ENCODE data around the gene YBX3.

The YBX3 gene

GRCh38 chr12:10715491-10715890 is 7.6 kb downstream of the YBX3 start:
- Histone ChIP-seq H3K36me3 (replicated peaks; ENCODE audit: low read depth, low read length) (peaks cover 54% of the 10 kb centered on the region), H3K4me1 (ENCODE audit: low read length) (peaks cover 15% of the 10 kb centered on the region), H3K9me3 (ENCODE audit: insufficient read depth, low read length) (no peaks in the 10 kb centered on the region), H3K27ac (ENCODE audit: low read length) (no peak overlapping the region), H2AFZ (ENCODE audit: low read depth, low read length) (no peak overlapping the region), H3K9ac (ENCODE audit: low read length) (no peak overlapping the region), H3K79me2 (ENCODE audit: low read length) (peaks cover 53% of the 10 kb centered on the region), H3K27me3 (ENCODE audit: low read depth, low read length) (no peaks in the 10 kb centered on the region), H3K4me2 (ENCODE audit: low read length) (no peak overlapping the region), H4K20me1 (ENCODE audit: insufficient read depth, low read length) (peaks cover 26% of the 10 kb centered on the region), H3K4me3 (ENCODE audit: low read length) (no peak overlapping the region)
- TF ChIP-seq CTCF (IDR thresholded peaks at IDR 0.05; ENCODE audit: low read depth, low read length) (no peak), EZH2phosphoT487 (IDR thresholded peaks at IDR 0.05; ENCODE audit: low read depth) (no peak)

- Histone ChIP-seq H3K9me3 (ENCODE audit: insufficient read depth, low read length) (no peaks in the 10 kb centered on the region), H3K4me3 (ENCODE audit: low read length) (no peak overlapping the region), H3K27me3 (ENCODE audit: low read depth, low read length) (no peaks in the 10 kb centered on the region), H4K20me1 (ENCODE audit: insufficient read depth, low read length) (no peaks in the 10 kb centered on the region), H3K9ac (ENCODE audit: low read length) (no peak overlapping the region), H3K79me2 (ENCODE audit: low read length) (peaks cover 18% of the 10 kb centered on the region), H3K4me2 (ENCODE audit: low read length) (no peak overlapping the region), H2AFZ (ENCODE audit: low read depth, low read length) (no peak overlapping the region), H3K36me3 (replicated peaks; ENCODE audit: low read depth, low read length) (peaks cover 72% of the 10 kb centered on the region), H3K27ac (ENCODE audit: low read length) (no peak overlapping the region), H3K4me1 (ENCODE audit: low read length) (no peaks in the 10 kb centered on the region; the same call in 1 of the 2 replicates)
- TF ChIP-seq CTCF (IDR thresholded peaks at IDR 0.05; ENCODE audit: low read depth, low read length) (no peak), EZH2phosphoT487 (IDR thresholded peaks at IDR 0.05; ENCODE audit: low read depth) (no peak)
Observed at GRCh38 chr12:10709808-10710207, 13.3 kb downstream of the YBX3 start.

- Histone ChIP-seq H3K4me1 (ENCODE audit: low read length) (no peaks in the 10 kb centered on the region; the same call in 1 of the 2 replicates), H3K9me3 (ENCODE audit: insufficient read depth, low read length) (no peaks in the 10 kb centered on the region), H3K4me3 (ENCODE audit: low read length) (no peak overlapping the region), H4K20me1 (ENCODE audit: insufficient read depth, low read length) (peaks cover 3% of the 10 kb centered on the region; the same call in 1 of the 2 replicates), H3K36me3 (replicated peaks; ENCODE audit: low read depth, low read length) (peaks cover 74% of the 10 kb centered on the region), H3K27ac (ENCODE audit: low read length) (no peak overlapping the region), H3K4me2 (ENCODE audit: low read length) (no peak overlapping the region), H3K79me2 (ENCODE audit: low read length) (peaks cover 18% of the 10 kb centered on the region), H2AFZ (ENCODE audit: low read depth, low read length) (no peak overlapping the region), H3K27me3 (ENCODE audit: low read depth, low read length) (no peaks in the 10 kb centered on the region), H3K9ac (ENCODE audit: low read length) (no peak overlapping the region)
- TF ChIP-seq CTCF (IDR thresholded peaks at IDR 0.05; ENCODE audit: low read depth, low read length): no peak
- no peak for TF ChIP-seq EZH2phosphoT487 (IDR thresholded peaks at IDR 0.05; ENCODE audit: low read depth)
Observed at GRCh38 chr12:10708862-10709261, 14.3 kb downstream of the YBX3 start.

- Histone ChIP-seq H3K27me3 (ENCODE audit: low read depth, low read length) (no peaks in the 10 kb centered on the region), H2AFZ (ENCODE audit: low read depth, low read length) (no peak overlapping the region), H3K4me1 (ENCODE audit: low read length) (peaks cover 10% of the 10 kb centered on the region), H3K9ac (ENCODE audit: low read length) (no peak overlapping the region), H3K4me3 (ENCODE audit: low read length) (no peak overlapping the region), H4K20me1 (ENCODE audit: insufficient read depth, low read length) (peaks cover 3% of the 10 kb centered on the region; the same call in 1 of the 2 replicates), H3K27ac (ENCODE audit: low read length) (no peak overlapping the region), H3K9me3 (ENCODE audit: insufficient read depth, low read length) (no peaks in the 10 kb centered on the region), H3K4me2 (ENCODE audit: low read length) (no peak overlapping the region), H3K79me2 (ENCODE audit: low read length) (peaks cover 15% of the 10 kb centered on the region), H3K36me3 (replicated peaks; ENCODE audit: low read depth, low read length) (peaks cover 68% of the 10 kb centered on the region)
- TF ChIP-seq CTCF (IDR thresholded peaks at IDR 0.05; ENCODE audit: low read depth, low read length): no peak
- no peak for TF ChIP-seq EZH2phosphoT487 (IDR thresholded peaks at IDR 0.05; ENCODE audit: low read depth)
Observed at GRCh38 chr12:10705655-10706054, 17.5 kb downstream of the YBX3 start.

Measured in OCI-LY3 (cell line).